Brain microvascular endothelial cell (primary cell): ENCODE measurements around the gene APC2.

ENCODE experiments used
- DNase-seq: peaks from one replicate; pipeline ENCODE4 v3.0.0-alpha.2; 2020
- H3K27ac ChIP-seq: fragments of 250-450 bp; sonication (Bioruptor Pico); 2 replicates; pipeline ENCODE4 v1.5.1; 2020; ENCODE audit warnings: mild to moderate bottlenecking, moderate library complexity
- H3K27me3 ChIP-seq: fragments of 250-450 bp; sonication (Bioruptor Pico); replicated peaks from 2 replicates; pipeline ENCODE4 v1.5.1; 2020; ENCODE audit warnings: mild to moderate bottlenecking
- H3K36me3 ChIP-seq: fragments of 250-450 bp; sonication (Bioruptor Pico); replicated peaks from 2 replicates; pipeline ENCODE4 v1.5.1; 2020; ENCODE audit warnings: mild to moderate bottlenecking
- H3K4me3 ChIP-seq: 2 replicates; pipeline ENCODE4 v1.5.1; 2011; ENCODE audit warnings: low read depth, mild to moderate bottlenecking, control low read depth, low read length, moderate library complexity
- CTCF ChIP-seq: IDR thresholded peaks from 2 replicates; pipeline ENCODE4 v1.5.1; 2011; ENCODE audit warnings: low read depth, mild to moderate bottlenecking, moderate library complexity, low read length, control low read depth, inconsistent platforms; ENCODE audit errors: missing control alignments
- in situ Hi-C: cut with HindIII; loops from 2 replicates; pipeline ENCODE4 v1.10.0; 2017; ENCODE audit warnings: low sequenced_read_pairs, low pct_ligation_motif_present

The APC2 gene

GRCh38 chr19:1469255-1470054 is 19.5 kb downstream of the APC2 start:
- in situ Hi-C loops, result loop anchor here (5.0 kb wide), 1 partner anchor 187 kb away; no protein-coding TSS in a partner anchor
- no peak overlapping the region for H3K4me3 ChIP-seq
- H3K27me3 ChIP-seq, result peaks cover 66% of the 10 kb centered on the region
- TF ChIP-seq CTCF, result no peak
- H3K36me3 ChIP-seq, result no peaks in the 10 kb centered on the region
- no peak for DNase-seq
- H3K27ac ChIP-seq, result no peak overlapping the region

- Histone ChIP-seq H3K36me3 (no peaks in the 10 kb centered on the region), H3K4me3 (no peak overlapping the region), H3K27me3 (peaks cover 66% of the 10 kb centered on the region), H3K27ac (no peak overlapping the region)
- no peak for DNase-seq
- in situ Hi-C loops, result loop anchor here (5.0 kb wide), 1 partner anchor 188 kb away; no protein-coding TSS in a partner anchor
- no peak for TF ChIP-seq CTCF
Observed at GRCh38 chr19:1470055-1470304, 20.1 kb downstream of the APC2 start.

- Histone ChIP-seq H3K27ac (no peak overlapping the region), H3K4me3 (no peak overlapping the region), H3K36me3 (no peaks in the 10 kb centered on the region), H3K27me3 (peaks cover 61% of the 10 kb centered on the region)
- TF ChIP-seq CTCF, result no peak
- in situ Hi-C loops, result loop anchor here (5.0 kb wide), 1 partner anchor 188 kb away; no protein-coding TSS in a partner anchor
- no peak for DNase-seq
Observed at GRCh38 chr19:1470305-1471009, 20.5 kb downstream of the APC2 start.

- Histone ChIP-seq H3K4me3 (no peak overlapping the region), H3K27me3 (peaks cover 56% of the 10 kb centered on the region), H3K27ac (no peak overlapping the region), H3K36me3 (no peaks in the 10 kb centered on the region)
- in situ Hi-C loops, result loop anchor here (5.0 kb wide), 1 partner anchor 189 kb away; no protein-coding TSS in a partner anchor
- TF ChIP-seq CTCF, result no peak
- DNase-seq, result no peak
Observed at GRCh38 chr19:1471010-1471514, 21.1 kb downstream of the APC2 start.

GRCh38 chr19:1471515-1472160 is 21.7 kb downstream of the APC2 start:
- Histone ChIP-seq H3K27ac (no peak overlapping the region), H3K4me3 (no peak overlapping the region), H3K36me3 (no peaks in the 10 kb centered on the region), H3K27me3 (peaks cover 50% of the 10 kb centered on the region)
- no peak for DNase-seq
- peak; percentile 35 for TF ChIP-seq CTCF
- in situ Hi-C loops, result loop anchor here (5.0 kb wide), 1 partner anchor 189 kb away; no protein-coding TSS in a partner anchor
